Measurements from ENCODE around the gene ATP10B. TPM values are rescaled to one million over a fixed set of nuclear protein-coding genes. Genes with fewer than 3 reads are reported as not detected.

Gene ATP10B
- polyA plus RNA-seq, 1 donor from 2014 or later: 1.9 TPM

GRCh38 chr5:160514191-160514590 is 337.8 kb downstream of the ATP10B start:
- no peaks in the 10 kb centered on the region for H3K79me2 ChIP-seq (replicated peaks; ENCODE audit: insufficient read depth, low read length)
- H4K20me1 ChIP-seq (ENCODE audit: insufficient read depth): no peaks in the 10 kb centered on the region
- H3K4me3 ChIP-seq (ENCODE audit: low read length): no peak overlapping the region
- TF ChIP-seq, protein P1, sequence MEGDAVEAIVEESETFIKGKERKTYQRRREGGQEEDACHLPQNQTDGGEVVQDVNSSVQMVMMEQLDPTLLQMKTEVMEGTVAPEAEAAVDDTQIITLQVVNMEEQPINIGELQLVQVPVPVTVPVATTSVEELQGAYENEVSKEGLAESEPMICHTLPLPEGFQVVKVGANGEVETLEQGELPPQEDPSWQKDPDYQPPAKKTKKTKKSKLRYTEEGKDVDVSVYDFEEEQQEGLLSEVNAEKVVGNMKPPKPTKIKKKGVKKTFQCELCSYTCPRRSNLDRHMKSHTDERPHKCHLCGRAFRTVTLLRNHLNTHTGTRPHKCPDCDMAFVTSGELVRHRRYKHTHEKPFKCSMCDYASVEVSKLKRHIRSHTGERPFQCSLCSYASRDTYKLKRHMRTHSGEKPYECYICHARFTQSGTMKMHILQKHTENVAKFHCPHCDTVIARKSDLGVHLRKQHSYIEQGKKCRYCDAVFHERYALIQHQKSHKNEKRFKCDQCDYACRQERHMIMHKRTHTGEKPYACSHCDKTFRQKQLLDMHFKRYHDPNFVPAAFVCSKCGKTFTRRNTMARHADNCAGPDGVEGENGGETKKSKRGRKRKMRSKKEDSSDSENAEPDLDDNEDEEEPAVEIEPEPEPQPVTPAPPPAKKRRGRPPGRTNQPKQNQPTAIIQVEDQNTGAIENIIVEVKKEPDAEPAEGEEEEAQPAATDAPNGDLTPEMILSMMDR (IDR thresholded peaks at IDR 0.05; ENCODE audit: poor library complexity, severe bottlenecking): no peak
- TF ChIP-seq REST (IDR thresholded peaks at IDR 0.05; ENCODE audit: borderline replicate concordance) (no peak), EP300 (conservative IDR thresholded peaks at IDR 0.05; ENCODE audit: poor library complexity, severe bottlenecking) (no peak), EZH2 (IDR thresholded peaks at IDR 0.05; ENCODE audit: borderline replicate concordance, insufficient read depth, low read length, poor library complexity, severe bottlenecking) (no peak), RAD21 (conservative IDR thresholded peaks at IDR 0.05) (no peak), MXI1 (conservative IDR thresholded peaks at IDR 0.05; ENCODE audit: poor library complexity, severe bottlenecking) (no peak), TAF1 (IDR thresholded peaks at IDR 0.05; ENCODE audit: low read depth) (no peak), SMC3 (conservative IDR thresholded peaks at IDR 0.05; ENCODE audit: poor library complexity) (no peak), POLR2AphosphoS5 (IDR thresholded peaks at IDR 0.05) (no peak)
- no peak overlapping the region for H2AFZ ChIP-seq (ENCODE audit: low read depth, low read length)
- H3F3A ChIP-seq (ENCODE audit: insufficient read depth, low read length, poor library complexity, severe bottlenecking): no peaks in the 10 kb centered on the region
- H3K9me3 ChIP-seq (ENCODE audit: low read length): no peaks in the 10 kb centered on the region
- no peaks in the 10 kb centered on the region for H3K9me2 ChIP-seq (ENCODE audit: insufficient read depth, low read length)
- no peak overlapping the region for H3K9ac ChIP-seq (ENCODE audit: low read length)
- H3K4me2 ChIP-seq (ENCODE audit: low read length): no peak overlapping the region
- H3K36me3 ChIP-seq (ENCODE audit: insufficient read depth, low read length): no peaks in the 10 kb centered on the region
- no peaks in the 10 kb centered on the region for H3K27me3 ChIP-seq (ENCODE audit: insufficient read depth, low read depth, low read length)
- no peak overlapping the region for H3K27ac ChIP-seq (ENCODE audit: low read length)

DNA sequence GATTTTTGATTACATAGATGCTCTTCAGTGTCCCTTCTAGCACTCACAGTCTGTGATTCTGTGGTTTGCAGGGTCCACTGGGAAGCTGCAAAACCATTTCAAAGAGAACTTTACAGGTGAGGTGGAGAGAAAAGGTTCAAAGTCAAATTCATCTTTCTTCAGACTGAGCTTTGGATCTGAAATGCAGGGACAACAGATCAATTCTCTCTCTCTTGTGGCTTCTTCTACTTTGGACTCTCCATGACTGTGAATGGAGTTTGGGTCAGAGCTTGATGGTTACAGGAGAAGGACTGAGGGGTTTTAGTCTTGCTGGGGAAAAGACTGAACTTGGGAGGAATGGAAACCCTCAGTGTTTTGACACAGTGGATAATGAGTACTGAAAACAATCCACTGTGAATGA is 338.5 kb downstream of the ATP10B start:
- Histone ChIP-seq H2AFZ (ENCODE audit: low read depth, low read length) (no peak overlapping the region), H3K79me2 (replicated peaks; ENCODE audit: insufficient read depth, low read length) (no peaks in the 10 kb centered on the region), H3K4me3 (ENCODE audit: low read length) (no peak overlapping the region), H3K9me2 (ENCODE audit: insufficient read depth, low read length) (no peaks in the 10 kb centered on the region), H3K4me2 (ENCODE audit: low read length) (no peak overlapping the region), H3K27me3 (ENCODE audit: insufficient read depth, low read depth, low read length) (no peaks in the 10 kb centered on the region), H3K9me3 (ENCODE audit: low read length) (no peaks in the 10 kb centered on the region), H3F3A (ENCODE audit: insufficient read depth, low read length, poor library complexity, severe bottlenecking) (no peaks in the 10 kb centered on the region), H3K9ac (ENCODE audit: low read length) (no peak overlapping the region), H4K20me1 (ENCODE audit: insufficient read depth) (no peaks in the 10 kb centered on the region), H3K36me3 (ENCODE audit: insufficient read depth, low read length) (no peaks in the 10 kb centered on the region), H3K27ac (ENCODE audit: low read length) (no peak overlapping the region)
- no peak for TF ChIP-seq EP300 (conservative IDR thresholded peaks at IDR 0.05; ENCODE audit: poor library complexity, severe bottlenecking)
- TF ChIP-seq POLR2AphosphoS5 (IDR thresholded peaks at IDR 0.05): no peak
- no peak for TF ChIP-seq EZH2 (IDR thresholded peaks at IDR 0.05; ENCODE audit: borderline replicate concordance, insufficient read depth, low read length, poor library complexity, severe bottlenecking)
- TF ChIP-seq MXI1 (conservative IDR thresholded peaks at IDR 0.05; ENCODE audit: poor library complexity, severe bottlenecking): no peak
- no peak for TF ChIP-seq SMC3 (conservative IDR thresholded peaks at IDR 0.05; ENCODE audit: poor library complexity)
- TF ChIP-seq, protein P1 (IDR thresholded peaks at IDR 0.05; ENCODE audit: poor library complexity, severe bottlenecking): no peak
- TF ChIP-seq RAD21 (conservative IDR thresholded peaks at IDR 0.05): no peak
- TF ChIP-seq TAF1 (IDR thresholded peaks at IDR 0.05; ENCODE audit: low read depth): no peak
- TF ChIP-seq REST (IDR thresholded peaks at IDR 0.05; ENCODE audit: borderline replicate concordance): no peak

All from neural cell (in vitro differentiated cells).